Activated B cell treated with CpG ODN at 0.5 μM for 24 hours (primary cell): ENCODE measurements around the gene ANKRD33. TPM values are rescaled to one million over a fixed set of nuclear protein-coding genes. Genes with fewer than 3 reads are reported as not detected.

Experiments
- total RNA-seq: library from RNA; stranded (reverse); gene quantifications from 2 replicates; pipeline ENCODE4 v1.2.3, GENCODE V29; 2022

ANKRD33 gene
- total RNA-seq, 1 donor from 2014 or later, result not detected

Other genes with a start within 250 kb of the ANKRD33 start
- gene FIGNL2, start 39.4 kb upstream of the ANKRD33 start, total RNA-seq, result 0.39 and 0.69 TPM in 2 replicates
- gene ACVRL1, start 19.4 kb downstream of the ANKRD33 start, total RNA-seq, result not detected in 2 replicates
- 7.8 and 10.0 TPM in 2 replicates for gene ACVR1B, start 63.6 kb downstream of the ANKRD33 start, total RNA-seq
- gene TAMALIN, start 118.8 kb downstream of the ANKRD33 start, total RNA-seq, result 47.6 and 52.8 TPM in 2 replicates
- 18.8 and 24.2 TPM in 2 replicates for gene NR4A1, start 163.3 kb downstream of the ANKRD33 start, total RNA-seq
- gene ATG101, start 181.9 kb downstream of the ANKRD33 start, total RNA-seq, result 25.6 and 32.5 TPM in 2 replicates
- gene SMIM41, start 191.6 kb downstream of the ANKRD33 start, total RNA-seq, result 0.24 TPM in 1 of 2 replicates, not detected in the other